ENCODE data around the gene PLEKHG4. TPM values are rescaled to one million over a fixed set of nuclear protein-coding genes. Genes with fewer than 3 reads are reported as not detected.

PLEKHG4 gene
- total RNA-seq, 3 donors from 2014 or later: 8.0 to 15.4 (median 10.5) TPM

DNA sequence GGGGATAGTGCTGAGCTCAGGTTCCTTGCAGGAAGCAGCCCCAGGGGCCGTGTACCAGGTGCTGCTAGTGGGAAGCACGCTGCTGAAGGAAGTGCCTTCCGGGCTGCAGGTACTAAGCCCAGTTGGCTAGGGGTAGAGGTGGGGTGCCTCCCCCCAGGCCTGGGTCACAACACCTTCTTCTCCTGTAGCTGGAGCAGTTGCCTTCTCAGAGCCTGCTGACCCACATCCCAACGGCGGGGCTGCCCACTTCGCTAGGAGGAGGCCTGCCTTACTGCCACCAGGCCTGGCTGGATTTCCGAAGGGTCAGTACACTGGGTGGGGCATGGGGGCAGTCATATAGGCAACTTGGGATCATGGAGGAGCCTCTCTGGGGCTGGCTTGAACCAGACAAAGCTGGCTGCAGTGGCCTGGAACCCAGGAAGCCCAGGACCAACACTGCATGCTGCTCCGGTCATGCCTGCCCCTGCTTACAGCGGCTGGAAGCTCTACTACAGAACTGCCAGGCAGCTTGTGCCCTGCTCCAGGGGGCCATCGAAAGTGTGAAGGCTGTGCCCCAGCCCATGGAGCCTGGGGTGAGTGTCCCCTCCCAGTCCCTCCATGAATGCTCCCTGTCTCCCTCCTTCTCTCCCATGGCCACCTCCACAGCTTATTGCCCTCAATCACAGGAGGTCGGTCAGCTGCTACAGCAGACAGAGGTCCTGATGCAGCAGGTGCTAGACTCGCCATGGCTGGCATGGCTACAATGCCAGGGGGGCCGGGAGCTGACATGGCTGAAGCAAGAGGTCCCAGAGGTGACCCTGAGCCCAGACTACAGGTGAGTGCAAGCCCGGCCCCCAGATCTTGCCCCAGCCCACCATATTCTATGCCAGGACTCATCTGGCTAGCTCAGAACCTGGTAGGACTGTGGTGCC, 2.5 kb downstream of the PLEKHG4 start:
- Histone ChIP-seq H3K4me3 (no peak overlapping the region), H3K36me3 (ENCODE audit: low read depth) (no peaks in the 10 kb centered on the region), H3K9me3 (no peaks in the 10 kb centered on the region), H3K4me1 (ENCODE audit: low read depth) (peaks cover 5% of the 10 kb centered on the region)
- intact Hi-C loops (cut with DNase I, micrococcal nuclease): no loop called here
- DNase-seq: no peak
- TF ChIP-seq, protein P1, sequence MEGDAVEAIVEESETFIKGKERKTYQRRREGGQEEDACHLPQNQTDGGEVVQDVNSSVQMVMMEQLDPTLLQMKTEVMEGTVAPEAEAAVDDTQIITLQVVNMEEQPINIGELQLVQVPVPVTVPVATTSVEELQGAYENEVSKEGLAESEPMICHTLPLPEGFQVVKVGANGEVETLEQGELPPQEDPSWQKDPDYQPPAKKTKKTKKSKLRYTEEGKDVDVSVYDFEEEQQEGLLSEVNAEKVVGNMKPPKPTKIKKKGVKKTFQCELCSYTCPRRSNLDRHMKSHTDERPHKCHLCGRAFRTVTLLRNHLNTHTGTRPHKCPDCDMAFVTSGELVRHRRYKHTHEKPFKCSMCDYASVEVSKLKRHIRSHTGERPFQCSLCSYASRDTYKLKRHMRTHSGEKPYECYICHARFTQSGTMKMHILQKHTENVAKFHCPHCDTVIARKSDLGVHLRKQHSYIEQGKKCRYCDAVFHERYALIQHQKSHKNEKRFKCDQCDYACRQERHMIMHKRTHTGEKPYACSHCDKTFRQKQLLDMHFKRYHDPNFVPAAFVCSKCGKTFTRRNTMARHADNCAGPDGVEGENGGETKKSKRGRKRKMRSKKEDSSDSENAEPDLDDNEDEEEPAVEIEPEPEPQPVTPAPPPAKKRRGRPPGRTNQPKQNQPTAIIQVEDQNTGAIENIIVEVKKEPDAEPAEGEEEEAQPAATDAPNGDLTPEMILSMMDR (IDR thresholded peaks at IDR 0.05): no peak
- ATAC-seq: no peak

DNA sequence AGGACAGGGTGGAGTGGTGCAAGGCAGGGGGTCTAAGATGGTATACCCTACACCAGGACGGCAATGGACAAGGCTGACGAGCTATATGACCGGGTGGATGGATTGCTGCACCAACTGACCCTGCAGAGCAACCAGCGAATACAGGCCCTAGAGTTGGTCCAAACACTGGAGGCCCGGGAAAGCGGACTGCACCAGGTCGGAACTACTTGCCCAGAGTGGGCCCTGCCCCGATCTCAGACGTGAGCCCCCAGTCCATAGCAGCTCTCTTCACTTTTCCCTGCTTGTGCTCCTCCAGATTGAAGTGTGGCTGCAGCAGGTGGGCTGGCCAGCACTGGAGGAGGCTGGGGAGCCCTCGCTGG, 3.1 kb downstream of the PLEKHG4 start:
- peaks cover 5% of the 10 kb centered on the region for H3K4me1 ChIP-seq (ENCODE audit: low read depth)
- intact Hi-C loops (cut with DNase I, micrococcal nuclease): no loop called here
- TF ChIP-seq, protein P1 (IDR thresholded peaks at IDR 0.05): no peak
- no peak overlapping the region for H3K4me3 ChIP-seq
- H3K9me3 ChIP-seq: no peaks in the 10 kb centered on the region
- H3K36me3 ChIP-seq (ENCODE audit: low read depth): no peaks in the 10 kb centered on the region
- DNase-seq (no peak), ATAC-seq (no peak)

DNA sequence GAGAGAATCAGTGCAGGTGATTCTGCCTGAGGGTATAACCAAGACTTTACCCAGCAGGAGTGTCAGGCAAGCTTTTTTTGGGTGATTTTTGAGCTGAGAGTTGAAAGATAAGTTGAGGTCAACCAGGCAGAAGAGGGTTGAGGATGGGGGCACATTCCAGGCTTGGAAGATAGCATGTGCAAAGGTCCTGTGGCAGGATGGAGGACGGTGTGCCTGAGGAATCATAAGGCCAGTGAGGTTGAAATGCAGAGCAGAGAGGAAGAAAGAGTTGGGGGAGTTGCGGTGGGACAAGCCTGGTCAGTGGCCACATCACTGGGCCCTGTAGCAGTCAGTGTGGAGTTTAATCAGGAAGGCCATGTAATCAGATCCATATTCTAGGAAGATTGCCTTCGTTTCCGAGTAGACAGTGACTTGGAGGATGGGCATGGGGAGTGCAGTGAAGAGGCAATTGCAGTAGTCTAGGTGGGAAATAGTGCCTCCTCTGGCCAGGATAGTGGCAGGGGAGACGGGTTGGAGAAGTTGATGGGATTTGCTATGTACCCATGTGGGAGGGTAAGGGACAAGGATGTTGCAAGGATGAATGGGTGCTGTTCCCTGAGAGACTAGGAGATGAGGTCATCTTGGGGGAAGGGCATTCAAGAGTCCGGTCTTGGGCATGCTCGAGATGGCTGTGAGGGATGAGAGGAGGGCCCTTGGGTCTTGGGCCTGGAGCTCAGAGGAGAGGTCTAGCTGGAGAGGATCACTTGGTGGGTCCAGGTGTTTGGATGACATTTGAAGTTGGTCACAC, 3.9 kb downstream of the PLEKHG4 start:
- peaks cover 4% of the 10 kb centered on the region for H3K4me1 ChIP-seq (ENCODE audit: low read depth)
- ATAC-seq (no peak), DNase-seq (no peak)
- no peaks in the 10 kb centered on the region for H3K9me3 ChIP-seq
- H3K36me3 ChIP-seq (ENCODE audit: low read depth): no peaks in the 10 kb centered on the region
- TF ChIP-seq, protein P1 (IDR thresholded peaks at IDR 0.05): no peak
- H3K4me3 ChIP-seq: no peak overlapping the region
- intact Hi-C loops (cut with DNase I, micrococcal nuclease): no loop called here

DNA sequence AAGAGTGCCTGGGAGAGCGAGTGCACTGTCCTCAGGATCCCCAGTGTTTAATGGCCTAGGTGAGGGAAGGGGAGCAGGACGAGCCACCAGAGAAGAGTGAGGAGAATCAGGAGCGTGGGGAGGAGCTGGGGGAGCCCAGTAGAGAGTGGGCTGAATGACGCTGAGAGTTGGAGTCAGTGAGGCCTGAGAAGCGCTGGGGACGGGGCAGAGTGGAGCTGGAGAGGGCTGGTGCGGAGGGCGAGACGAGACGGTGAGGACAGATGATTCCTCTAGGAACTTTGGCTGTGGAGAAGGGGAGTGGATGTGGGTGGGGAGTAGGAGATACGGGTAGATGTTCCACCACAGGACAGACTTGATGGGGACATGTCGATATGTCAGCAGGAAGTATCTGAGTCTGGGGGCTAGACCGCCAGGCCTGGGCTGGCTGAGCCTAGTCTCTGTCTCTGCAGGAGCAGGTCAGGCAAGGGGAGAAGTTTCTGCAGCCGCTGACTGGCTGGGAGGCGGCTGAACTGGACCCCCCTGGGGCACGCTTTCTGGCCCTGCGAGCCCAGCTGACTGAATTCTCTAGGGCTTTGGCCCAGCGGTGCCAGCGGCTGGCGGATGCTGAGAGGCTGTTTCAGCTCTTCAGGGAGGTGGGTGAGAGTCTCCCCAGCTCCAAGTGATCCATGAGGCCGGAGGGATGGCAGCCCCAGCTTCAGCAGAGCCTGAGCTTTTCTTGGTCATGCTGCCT, 4.7 kb downstream of the PLEKHG4 start:
- intact Hi-C loops (cut with DNase I, micrococcal nuclease): no loop called here
- Histone ChIP-seq H3K4me3 (no peak overlapping the region), H3K9me3 (no peaks in the 10 kb centered on the region), H3K4me1 (ENCODE audit: low read depth) (no peaks in the 10 kb centered on the region), H3K36me3 (ENCODE audit: low read depth) (no peaks in the 10 kb centered on the region)
- no peak for ATAC-seq
- no peak for DNase-seq
- TF ChIP-seq, protein P1 (IDR thresholded peaks at IDR 0.05): no peak
